Activated CD8-positive, alpha-beta memory T cell treated with anti-CD3 and anti-CD28 coated beads, Interleukin-2, amount 50 U/mL, for 24 hours (primary cell): ENCODE results near the gene AQP10.
A peak's percentile ranks its signal among the peaks of the same experiment; 100 is the strongest.
"Not testable (repeated sequence)": the region's sequence is repeated elsewhere in the genome, so short reads cannot be mapped to it uniquely, and the experiment has no call there.

ENCODE experiments used
- DNase-seq: peaks from one replicate; pipeline ENCODE4 v3.0.0-alpha.2; 2020; ENCODE audit errors: extremely low read depth

AQP10 gene, protein sequence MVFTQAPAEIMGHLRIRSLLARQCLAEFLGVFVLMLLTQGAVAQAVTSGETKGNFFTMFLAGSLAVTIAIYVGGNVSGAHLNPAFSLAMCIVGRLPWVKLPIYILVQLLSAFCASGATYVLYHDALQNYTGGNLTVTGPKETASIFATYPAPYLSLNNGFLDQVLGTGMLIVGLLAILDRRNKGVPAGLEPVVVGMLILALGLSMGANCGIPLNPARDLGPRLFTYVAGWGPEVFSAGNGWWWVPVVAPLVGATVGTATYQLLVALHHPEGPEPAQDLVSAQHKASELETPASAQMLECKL

GRCh38 chr1:154320882-154321608 lies at the start of gene AQP10:
Gene AQP10 (plus strand): TSS chr1:154321093. CDS start chr1:154321156, 63 bp downstream.
- no peak for DNase-seq

DNA sequence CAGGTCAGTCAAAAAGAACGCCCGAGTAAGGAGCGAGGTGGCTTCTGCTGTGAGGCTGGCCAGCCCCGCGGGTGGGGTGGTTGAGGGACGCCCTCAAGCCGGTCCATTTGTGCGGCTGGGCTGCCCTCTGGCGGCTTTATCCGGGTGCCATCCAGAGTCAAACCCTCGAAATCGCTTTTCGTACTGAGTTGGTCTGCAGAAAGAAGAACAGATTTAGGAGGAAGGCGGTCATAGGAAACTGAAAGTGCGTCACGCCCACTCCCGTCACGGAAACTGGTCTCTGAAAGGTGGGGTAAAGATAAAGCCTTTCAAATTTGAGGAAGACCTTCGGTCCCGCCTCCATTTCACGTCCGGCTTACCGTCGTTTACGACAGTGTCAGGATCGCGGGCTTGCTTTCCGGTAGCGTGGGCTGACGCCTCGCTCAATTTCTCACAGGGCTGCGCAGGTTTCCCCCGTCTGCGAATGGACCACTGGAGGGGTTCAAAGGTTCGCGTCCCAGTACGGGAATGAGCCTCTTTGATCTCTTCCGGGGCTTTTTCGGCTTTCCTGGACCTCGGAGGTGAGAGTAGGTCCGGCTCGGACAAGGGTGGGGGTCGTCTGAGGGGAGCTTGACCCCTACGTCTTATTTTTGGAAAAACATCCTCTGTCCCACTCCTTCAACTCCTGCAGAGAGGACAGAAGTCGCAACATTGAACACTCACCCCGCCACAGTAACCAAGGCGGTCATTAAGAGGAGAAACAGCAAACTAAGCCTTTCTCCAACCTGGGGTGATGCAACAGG lies 48.5 kb upstream of the AQP10 start, which contains the start of gene HAX1:
Gene HAX1 (plus strand): TSS at position 413 of the 782 bp plus-strand sequence. CDS start 95 bp downstream, at position 508.
- DNase-seq: peak; percentile 97

- DNase-seq: no peak
Observed at GRCh38 chr1:154272999-154273563, 47.8 kb upstream of the AQP10 start.

DNA sequence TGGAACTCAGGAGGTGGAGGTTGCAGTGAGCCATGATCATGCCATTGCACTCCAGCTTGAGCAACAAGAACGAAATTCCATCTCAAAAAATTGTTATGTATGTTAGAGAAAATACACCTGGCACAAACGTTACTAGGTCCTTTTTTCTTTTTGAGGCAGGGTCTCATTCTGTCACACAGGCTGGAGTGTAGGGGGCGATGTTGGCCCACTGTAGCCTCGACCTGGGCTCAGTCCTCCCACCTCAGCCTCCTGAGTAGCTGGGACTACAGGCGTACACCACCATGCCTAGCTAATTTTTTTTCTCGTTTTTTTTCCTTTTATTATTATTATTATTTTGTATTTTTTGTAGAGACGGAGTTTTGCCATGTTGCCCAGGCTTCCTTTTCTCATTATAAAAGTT lies 44.1 kb upstream of the AQP10 start:
- no peak for DNase-seq

GRCh38 chr1:154287591-154287990 lies 33.3 kb upstream of the AQP10 start:
- not testable (repeated sequence) for DNase-seq

- DNase-seq: no peak
Observed at GRCh38 chr1:154288661-154289060, 32.2 kb upstream of the AQP10 start.

- DNase-seq: no peak
Observed at GRCh38 chr1:154290921-154291320, 30.0 kb upstream of the AQP10 start.

- no peak for DNase-seq
Observed at GRCh38 chr1:154295408-154296235, 25.3 kb upstream of the AQP10 start.

- no peak for DNase-seq
Observed at GRCh38 chr1:154301582-154301981, 19.3 kb upstream of the AQP10 start.

GRCh38 chr1:154304664-154305337 lies 16.1 kb upstream of the AQP10 start:
- no peak for DNase-seq

- DNase-seq: no peak
Observed at GRCh38 chr1:154306151-154306550, 14.7 kb upstream of the AQP10 start.

GRCh38 chr1:154307670-154308270 lies 13.1 kb upstream of the AQP10 start:
- not testable (repeated sequence) for DNase-seq

GRCh38 chr1:154309136-154309535 lies 11.8 kb upstream of the AQP10 start:
- DNase-seq: not testable (repeated sequence)

- DNase-seq: not testable (repeated sequence)
Observed at GRCh38 chr1:154312229-154313065, 8.4 kb upstream of the AQP10 start.

DNA sequence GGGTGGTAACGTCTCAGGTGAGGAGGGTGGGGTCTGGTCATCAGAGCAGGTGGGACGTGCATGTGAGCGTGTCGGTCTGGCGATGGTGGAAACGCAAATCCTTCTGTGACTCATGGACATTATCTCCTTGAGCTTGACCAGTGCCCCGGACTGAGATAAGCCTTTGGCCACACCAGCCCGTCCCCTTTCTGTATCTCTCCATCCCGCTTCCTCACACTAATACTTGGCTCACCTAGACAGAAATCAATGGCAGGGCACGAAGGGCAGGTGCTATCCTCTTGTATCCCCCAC lies 7.9 kb upstream of the AQP10 start:
- no peak for DNase-seq

- not testable (repeated sequence) for DNase-seq
Observed at GRCh38 chr1:154314226-154314625, 6.7 kb upstream of the AQP10 start.

DNA sequence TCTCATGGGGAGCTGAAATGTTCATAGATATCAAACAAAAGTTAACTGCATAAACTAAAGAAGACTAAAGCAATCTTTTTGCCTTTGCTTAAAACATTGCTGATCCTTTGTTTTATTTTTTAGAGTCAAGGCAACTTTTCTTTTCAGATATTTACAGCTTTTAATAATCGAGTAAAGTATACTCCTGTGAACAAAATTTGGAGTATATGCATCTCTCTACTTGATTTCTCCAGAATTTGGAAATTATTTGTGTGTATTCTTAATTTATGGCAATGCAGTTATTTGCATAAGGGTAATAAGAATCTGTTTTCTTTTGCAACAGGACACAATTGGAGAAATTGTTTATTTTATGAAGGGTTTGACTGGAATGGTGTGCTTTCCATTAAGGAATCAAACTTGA lies 4.2 kb upstream of the AQP10 start:
- no peak for DNase-seq

GRCh38 chr1:154318386-154318785 lies 2.5 kb upstream of the AQP10 start:
- DNase-seq: no peak

GRCh38 chr1:154321609-154321934 lies 679 bp downstream of the AQP10 start:
- DNase-seq: not testable (repeated sequence)

GRCh38 chr1:154323493-154323892 lies 2.6 kb downstream of the AQP10 start:
- DNase-seq: no peak
